Measurements from ENCODE around the gene ACSL4. TPM values are rescaled to one million over a fixed set of nuclear protein-coding genes. Genes with fewer than 3 reads are reported as not detected.

Gene ACSL4
- total RNA-seq, 1 experiment from 2014 or later, result 38.3 TPM

DNA sequence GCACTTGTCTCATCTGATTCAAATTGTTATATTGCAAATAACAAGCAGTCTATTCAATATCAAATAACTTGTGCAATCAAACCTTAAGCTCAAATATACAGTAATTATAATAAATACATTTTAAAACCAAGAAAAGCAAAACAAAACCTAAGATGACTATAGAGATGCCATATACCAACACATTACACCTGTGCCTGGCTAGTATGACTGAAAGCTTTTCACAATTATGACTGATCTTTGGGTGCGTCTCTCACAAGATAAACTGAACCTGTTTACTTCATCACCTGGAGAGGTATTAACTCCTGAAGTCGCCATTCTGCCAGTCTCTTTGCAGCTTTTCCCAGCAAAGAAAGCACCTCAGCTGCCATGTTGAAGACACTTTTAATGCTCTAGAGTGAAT, 41.3 kb downstream of the ACSL4 start:
- Mint-ChIP-seq H3K4me1 (ENCODE audit: low read depth, unreplicated experiment) (no peaks in the 10 kb centered on the region), H3K4me3 (ENCODE audit: unreplicated experiment) (no peak overlapping the region), H3K27me3 (ENCODE audit: insufficient read depth, unreplicated experiment) (no peaks in the 10 kb centered on the region), H3K9me3 (ENCODE audit: unreplicated experiment) (no peaks in the 10 kb centered on the region), H3K36me3 (ENCODE audit: insufficient read depth, unreplicated experiment) (peaks cover 5% of the 10 kb centered on the region), H3K27ac (ENCODE audit: unreplicated experiment) (no peak overlapping the region)
- Histone ChIP-seq H3K4me3 (ENCODE audit: low read depth, low read length) (no peak overlapping the region), H3K4me1 (no peaks in the 10 kb centered on the region), H3K27me3 (replicated peaks; ENCODE audit: control insufficient read depth, insufficient read depth, low read length) (no peaks in the 10 kb centered on the region), H3K36me3 (ENCODE audit: control insufficient read depth, insufficient read depth, low read length) (no peaks in the 10 kb centered on the region), H3K9me3 (no peaks in the 10 kb centered on the region)
- ChIA-PET POLR2A (no interaction called here), CTCF (no interaction called here)
- intact Hi-C loops (cut with micrococcal nuclease; ENCODE audit: unreplicated experiment), result no loop called here
- no TSS peak for BruUV-seq (replicated peaks)
- TF ChIP-seq, protein P1, sequence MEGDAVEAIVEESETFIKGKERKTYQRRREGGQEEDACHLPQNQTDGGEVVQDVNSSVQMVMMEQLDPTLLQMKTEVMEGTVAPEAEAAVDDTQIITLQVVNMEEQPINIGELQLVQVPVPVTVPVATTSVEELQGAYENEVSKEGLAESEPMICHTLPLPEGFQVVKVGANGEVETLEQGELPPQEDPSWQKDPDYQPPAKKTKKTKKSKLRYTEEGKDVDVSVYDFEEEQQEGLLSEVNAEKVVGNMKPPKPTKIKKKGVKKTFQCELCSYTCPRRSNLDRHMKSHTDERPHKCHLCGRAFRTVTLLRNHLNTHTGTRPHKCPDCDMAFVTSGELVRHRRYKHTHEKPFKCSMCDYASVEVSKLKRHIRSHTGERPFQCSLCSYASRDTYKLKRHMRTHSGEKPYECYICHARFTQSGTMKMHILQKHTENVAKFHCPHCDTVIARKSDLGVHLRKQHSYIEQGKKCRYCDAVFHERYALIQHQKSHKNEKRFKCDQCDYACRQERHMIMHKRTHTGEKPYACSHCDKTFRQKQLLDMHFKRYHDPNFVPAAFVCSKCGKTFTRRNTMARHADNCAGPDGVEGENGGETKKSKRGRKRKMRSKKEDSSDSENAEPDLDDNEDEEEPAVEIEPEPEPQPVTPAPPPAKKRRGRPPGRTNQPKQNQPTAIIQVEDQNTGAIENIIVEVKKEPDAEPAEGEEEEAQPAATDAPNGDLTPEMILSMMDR (IDR thresholded peaks at IDR 0.05; ENCODE audit: insufficient read depth in 1 of 2, low read depth in 1 of 2, low read length in 1 of 2, severe bottlenecking in 1 of 2, unreplicated experiment in 1 of 2), result no peak
- DNase-seq, result no peak

DNA sequence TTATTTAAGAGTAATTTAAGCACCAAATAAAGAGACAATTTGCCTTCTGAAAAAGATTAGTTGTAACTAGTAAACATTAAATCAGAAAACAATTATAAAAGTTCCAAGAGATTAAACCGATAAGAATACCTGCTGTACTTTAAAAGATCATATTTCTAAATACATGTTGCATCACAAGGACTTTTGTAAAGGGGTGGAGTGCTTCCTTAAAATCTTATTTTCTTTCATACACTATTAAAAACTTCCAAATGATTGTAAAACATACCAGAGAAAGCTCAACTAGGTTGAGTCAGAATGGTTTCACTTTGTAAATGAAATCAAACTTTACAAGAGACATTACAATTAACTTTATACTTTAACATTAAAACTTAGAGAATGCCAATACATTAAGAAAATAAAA, 41.8 kb downstream of the ACSL4 start:
- peaks cover 5% of the 10 kb centered on the region for H3K36me3 Mint-ChIP-seq (ENCODE audit: insufficient read depth, unreplicated experiment)

DNA sequence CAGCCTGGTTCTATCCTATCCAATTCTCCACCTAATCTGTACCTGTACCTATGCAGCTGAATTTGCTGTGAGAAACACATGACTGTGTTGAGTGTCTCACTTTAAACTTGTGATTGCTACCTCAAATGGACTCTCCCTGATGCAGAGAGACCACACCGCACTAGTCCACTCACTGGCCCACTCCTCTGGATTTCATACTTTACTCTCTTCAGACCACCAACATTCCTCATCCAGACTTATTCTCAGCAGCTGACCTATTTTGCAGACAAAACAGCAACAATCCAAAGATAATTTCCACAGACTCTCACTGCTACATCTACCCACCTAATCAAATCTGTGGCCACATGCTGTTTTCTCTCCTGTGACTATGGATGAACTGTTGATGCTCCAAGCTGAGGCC, 45.2 kb downstream of the ACSL4 start:
- no peaks in the 10 kb centered on the region for H3K36me3 Mint-ChIP-seq (ENCODE audit: insufficient read depth, unreplicated experiment)
- TF ChIP-seq, protein P1 (IDR thresholded peaks at IDR 0.05; ENCODE audit: insufficient read depth in 1 of 2, low read depth in 1 of 2, low read length in 1 of 2, severe bottlenecking in 1 of 2, unreplicated experiment in 1 of 2), result no peak
- no peaks in the 10 kb centered on the region for H3K27me3 ChIP-seq (replicated peaks; ENCODE audit: control insufficient read depth, insufficient read depth, low read length)
- ChIA-PET POLR2A (no interaction called here), CTCF (no interaction called here)
- H3K27ac Mint-ChIP-seq (ENCODE audit: unreplicated experiment), result no peak overlapping the region
- H3K36me3 ChIP-seq (ENCODE audit: control insufficient read depth, insufficient read depth, low read length), result no peaks in the 10 kb centered on the region
- H3K4me1 ChIP-seq, result no peaks in the 10 kb centered on the region
- no peaks in the 10 kb centered on the region for H3K9me3 ChIP-seq
- no peaks in the 10 kb centered on the region for H3K27me3 Mint-ChIP-seq (ENCODE audit: insufficient read depth, unreplicated experiment)
- intact Hi-C loops (cut with micrococcal nuclease; ENCODE audit: unreplicated experiment), result no loop called here
- H3K9me3 Mint-ChIP-seq (ENCODE audit: unreplicated experiment), result no peaks in the 10 kb centered on the region
- no peak for DNase-seq
- BruUV-seq (replicated peaks), result no TSS peak
- H3K4me3 ChIP-seq (ENCODE audit: low read depth, low read length), result no peak overlapping the region
- H3K4me3 Mint-ChIP-seq (ENCODE audit: unreplicated experiment), result no peak overlapping the region
- H3K4me1 Mint-ChIP-seq (ENCODE audit: low read depth, unreplicated experiment), result no peaks in the 10 kb centered on the region

More for the DNA sequence above, 41.8 kb downstream of the ACSL4 start:
- no peak overlapping the region for H3K4me3 ChIP-seq (ENCODE audit: low read depth, low read length)
- no peaks in the 10 kb centered on the region for H3K4me1 Mint-ChIP-seq (ENCODE audit: low read depth, unreplicated experiment)
- intact Hi-C loops (cut with micrococcal nuclease; ENCODE audit: unreplicated experiment), result no loop called here
- no TSS peak for BruUV-seq (replicated peaks)
- no peaks in the 10 kb centered on the region for H3K27me3 Mint-ChIP-seq (ENCODE audit: insufficient read depth, unreplicated experiment)
- no peak for DNase-seq
- H3K36me3 ChIP-seq (ENCODE audit: control insufficient read depth, insufficient read depth, low read length), result no peaks in the 10 kb centered on the region
- H3K9me3 ChIP-seq, result no peaks in the 10 kb centered on the region
- no peaks in the 10 kb centered on the region for H3K9me3 Mint-ChIP-seq (ENCODE audit: unreplicated experiment)
- no peaks in the 10 kb centered on the region for H3K27me3 ChIP-seq (replicated peaks; ENCODE audit: control insufficient read depth, insufficient read depth, low read length)
- ChIA-PET POLR2A (no interaction called here), CTCF (no interaction called here)
- TF ChIP-seq, protein P1 (IDR thresholded peaks at IDR 0.05; ENCODE audit: insufficient read depth in 1 of 2, low read depth in 1 of 2, low read length in 1 of 2, severe bottlenecking in 1 of 2, unreplicated experiment in 1 of 2), result no peak
- H3K4me3 Mint-ChIP-seq (ENCODE audit: unreplicated experiment), result no peak overlapping the region
- H3K27ac Mint-ChIP-seq (ENCODE audit: unreplicated experiment), result no peak overlapping the region
- H3K4me1 ChIP-seq, result no peaks in the 10 kb centered on the region

Measured in Caco-2 (cell line).